Measurements from ENCODE around the gene AP2A2.

DNA sequence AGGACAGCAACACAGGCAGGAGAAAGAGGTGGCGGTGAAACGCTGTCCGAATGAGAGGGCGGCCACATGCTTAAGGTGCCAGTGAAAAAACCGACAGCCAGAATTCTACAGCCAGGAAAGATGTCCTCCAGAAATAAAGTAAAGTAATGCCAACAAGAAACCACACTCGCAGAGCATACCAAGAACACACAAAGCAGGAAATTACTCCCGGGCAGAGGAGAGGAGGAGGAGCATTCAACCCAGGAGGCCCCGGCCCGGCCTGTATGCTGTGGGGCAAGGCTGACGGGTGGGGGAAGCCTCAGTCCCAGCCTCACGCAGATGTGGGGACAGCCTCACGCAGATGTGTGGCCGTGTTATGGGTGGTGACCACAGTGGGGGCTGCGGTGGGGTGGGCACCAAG lies 43.1 kb upstream of the AP2A2 start:
- TF ChIP-seq, protein P1, sequence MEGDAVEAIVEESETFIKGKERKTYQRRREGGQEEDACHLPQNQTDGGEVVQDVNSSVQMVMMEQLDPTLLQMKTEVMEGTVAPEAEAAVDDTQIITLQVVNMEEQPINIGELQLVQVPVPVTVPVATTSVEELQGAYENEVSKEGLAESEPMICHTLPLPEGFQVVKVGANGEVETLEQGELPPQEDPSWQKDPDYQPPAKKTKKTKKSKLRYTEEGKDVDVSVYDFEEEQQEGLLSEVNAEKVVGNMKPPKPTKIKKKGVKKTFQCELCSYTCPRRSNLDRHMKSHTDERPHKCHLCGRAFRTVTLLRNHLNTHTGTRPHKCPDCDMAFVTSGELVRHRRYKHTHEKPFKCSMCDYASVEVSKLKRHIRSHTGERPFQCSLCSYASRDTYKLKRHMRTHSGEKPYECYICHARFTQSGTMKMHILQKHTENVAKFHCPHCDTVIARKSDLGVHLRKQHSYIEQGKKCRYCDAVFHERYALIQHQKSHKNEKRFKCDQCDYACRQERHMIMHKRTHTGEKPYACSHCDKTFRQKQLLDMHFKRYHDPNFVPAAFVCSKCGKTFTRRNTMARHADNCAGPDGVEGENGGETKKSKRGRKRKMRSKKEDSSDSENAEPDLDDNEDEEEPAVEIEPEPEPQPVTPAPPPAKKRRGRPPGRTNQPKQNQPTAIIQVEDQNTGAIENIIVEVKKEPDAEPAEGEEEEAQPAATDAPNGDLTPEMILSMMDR (IDR thresholded peaks at IDR 0.05), result no peak
- TF ChIP-seq POLR2A (IDR thresholded peaks at IDR 0.05), result no peak
